WTC11 (cell line): Measurements from ENCODE around the gene NRROS.

Experiments used
- ESRRA ChIP-seq: sonication (generic); formaldehyde crosslinking; IDR thresholded peaks from 2 replicates; pipeline ENCODE4 v1.8.1; 2022; ENCODE audit warnings: mild to moderate bottlenecking, missing genetic modification reagents, borderline replicate concordance
- NR3C1 ChIP-seq: sonication (generic); formaldehyde crosslinking; conservative IDR thresholded peaks from 2 replicates; pipeline ENCODE4 v1.8.1; 2023; ENCODE audit warnings: low read depth, mild to moderate bottlenecking, missing genetic modification reagents
- RELA ChIP-seq: sonication (generic); formaldehyde crosslinking; IDR thresholded peaks from 2 replicates; pipeline ENCODE4 v1.8.1; 2022; ENCODE audit warnings: missing genetic modification reagents, mild to moderate bottlenecking, borderline replicate concordance
- TF ChIP-seq, protein P1 (sequence below): fragments of 250-450 bp; sonication (Bioruptor Pico); IDR thresholded peaks from 2 replicates; pipeline ENCODE4 v1.9.0; 2021; ENCODE audit warnings: mild to moderate bottlenecking, borderline replicate concordance
- TF ChIP-seq, protein P2 (sequence below): fragments of 200-600 bp; IDR thresholded peaks from 2 replicates; pipeline ENCODE4 v1.8.0; 2022; ENCODE audit warnings: antibody characterized with exemption
- TF ChIP-seq, protein P3 (sequence below): sonication (generic); formaldehyde crosslinking; IDR thresholded peaks from 2 replicates; pipeline ENCODE4 v1.8.1; 2022; ENCODE audit warnings: mild to moderate bottlenecking, moderate library complexity, missing genetic modification reagents
- TF ChIP-seq, protein P4 (sequence below): sonication (generic); formaldehyde crosslinking; IDR thresholded peaks from 2 replicates; pipeline ENCODE4 v1.8.1; 2023; ENCODE audit warnings: mild to moderate bottlenecking, missing genetic modification reagents, moderate library complexity
- TF ChIP-seq, protein P5 (sequence below): sonication (generic); formaldehyde crosslinking; IDR thresholded peaks from 2 replicates; pipeline ENCODE4 v1.8.1; 2023; ENCODE audit warnings: mild to moderate bottlenecking, moderate library complexity, missing genetic modification reagents

DNA sequence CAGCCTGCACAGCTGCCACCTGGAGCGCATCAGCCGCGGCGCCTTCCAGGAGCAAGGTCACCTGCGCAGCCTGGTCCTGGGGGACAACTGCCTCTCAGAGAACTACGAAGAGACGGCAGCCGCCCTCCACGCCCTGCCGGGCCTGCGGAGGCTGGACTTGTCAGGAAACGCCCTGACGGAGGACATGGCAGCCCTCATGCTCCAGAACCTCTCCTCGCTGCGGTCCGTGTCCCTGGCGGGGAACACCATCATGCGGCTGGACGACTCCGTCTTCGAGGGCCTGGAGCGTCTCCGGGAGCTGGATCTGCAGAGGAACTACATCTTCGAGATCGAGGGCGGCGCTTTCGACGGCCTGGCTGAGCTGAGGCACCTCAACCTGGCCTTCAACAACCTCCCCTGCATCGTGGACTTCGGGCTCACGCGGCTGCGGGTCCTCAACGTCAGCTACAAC is 20.4 kb downstream of the NRROS start:
- TF ChIP-seq, protein P1, sequence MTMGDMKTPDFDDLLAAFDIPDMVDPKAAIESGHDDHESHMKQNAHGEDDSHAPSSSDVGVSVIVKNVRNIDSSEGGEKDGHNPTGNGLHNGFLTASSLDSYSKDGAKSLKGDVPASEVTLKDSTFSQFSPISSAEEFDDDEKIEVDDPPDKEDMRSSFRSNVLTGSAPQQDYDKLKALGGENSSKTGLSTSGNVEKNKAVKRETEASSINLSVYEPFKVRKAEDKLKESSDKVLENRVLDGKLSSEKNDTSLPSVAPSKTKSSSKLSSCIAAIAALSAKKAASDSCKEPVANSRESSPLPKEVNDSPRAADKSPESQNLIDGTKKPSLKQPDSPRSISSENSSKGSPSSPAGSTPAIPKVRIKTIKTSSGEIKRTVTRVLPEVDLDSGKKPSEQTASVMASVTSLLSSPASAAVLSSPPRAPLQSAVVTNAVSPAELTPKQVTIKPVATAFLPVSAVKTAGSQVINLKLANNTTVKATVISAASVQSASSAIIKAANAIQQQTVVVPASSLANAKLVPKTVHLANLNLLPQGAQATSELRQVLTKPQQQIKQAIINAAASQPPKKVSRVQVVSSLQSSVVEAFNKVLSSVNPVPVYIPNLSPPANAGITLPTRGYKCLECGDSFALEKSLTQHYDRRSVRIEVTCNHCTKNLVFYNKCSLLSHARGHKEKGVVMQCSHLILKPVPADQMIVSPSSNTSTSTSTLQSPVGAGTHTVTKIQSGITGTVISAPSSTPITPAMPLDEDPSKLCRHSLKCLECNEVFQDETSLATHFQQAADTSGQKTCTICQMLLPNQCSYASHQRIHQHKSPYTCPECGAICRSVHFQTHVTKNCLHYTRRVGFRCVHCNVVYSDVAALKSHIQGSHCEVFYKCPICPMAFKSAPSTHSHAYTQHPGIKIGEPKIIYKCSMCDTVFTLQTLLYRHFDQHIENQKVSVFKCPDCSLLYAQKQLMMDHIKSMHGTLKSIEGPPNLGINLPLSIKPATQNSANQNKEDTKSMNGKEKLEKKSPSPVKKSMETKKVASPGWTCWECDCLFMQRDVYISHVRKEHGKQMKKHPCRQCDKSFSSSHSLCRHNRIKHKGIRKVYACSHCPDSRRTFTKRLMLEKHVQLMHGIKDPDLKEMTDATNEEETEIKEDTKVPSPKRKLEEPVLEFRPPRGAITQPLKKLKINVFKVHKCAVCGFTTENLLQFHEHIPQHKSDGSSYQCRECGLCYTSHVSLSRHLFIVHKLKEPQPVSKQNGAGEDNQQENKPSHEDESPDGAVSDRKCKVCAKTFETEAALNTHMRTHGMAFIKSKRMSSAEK (CRISPR knock-in tag), result no peak
- TF ChIP-seq, protein P2, sequence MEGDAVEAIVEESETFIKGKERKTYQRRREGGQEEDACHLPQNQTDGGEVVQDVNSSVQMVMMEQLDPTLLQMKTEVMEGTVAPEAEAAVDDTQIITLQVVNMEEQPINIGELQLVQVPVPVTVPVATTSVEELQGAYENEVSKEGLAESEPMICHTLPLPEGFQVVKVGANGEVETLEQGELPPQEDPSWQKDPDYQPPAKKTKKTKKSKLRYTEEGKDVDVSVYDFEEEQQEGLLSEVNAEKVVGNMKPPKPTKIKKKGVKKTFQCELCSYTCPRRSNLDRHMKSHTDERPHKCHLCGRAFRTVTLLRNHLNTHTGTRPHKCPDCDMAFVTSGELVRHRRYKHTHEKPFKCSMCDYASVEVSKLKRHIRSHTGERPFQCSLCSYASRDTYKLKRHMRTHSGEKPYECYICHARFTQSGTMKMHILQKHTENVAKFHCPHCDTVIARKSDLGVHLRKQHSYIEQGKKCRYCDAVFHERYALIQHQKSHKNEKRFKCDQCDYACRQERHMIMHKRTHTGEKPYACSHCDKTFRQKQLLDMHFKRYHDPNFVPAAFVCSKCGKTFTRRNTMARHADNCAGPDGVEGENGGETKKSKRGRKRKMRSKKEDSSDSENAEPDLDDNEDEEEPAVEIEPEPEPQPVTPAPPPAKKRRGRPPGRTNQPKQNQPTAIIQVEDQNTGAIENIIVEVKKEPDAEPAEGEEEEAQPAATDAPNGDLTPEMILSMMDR, result no peak
- TF ChIP-seq, protein P3, sequence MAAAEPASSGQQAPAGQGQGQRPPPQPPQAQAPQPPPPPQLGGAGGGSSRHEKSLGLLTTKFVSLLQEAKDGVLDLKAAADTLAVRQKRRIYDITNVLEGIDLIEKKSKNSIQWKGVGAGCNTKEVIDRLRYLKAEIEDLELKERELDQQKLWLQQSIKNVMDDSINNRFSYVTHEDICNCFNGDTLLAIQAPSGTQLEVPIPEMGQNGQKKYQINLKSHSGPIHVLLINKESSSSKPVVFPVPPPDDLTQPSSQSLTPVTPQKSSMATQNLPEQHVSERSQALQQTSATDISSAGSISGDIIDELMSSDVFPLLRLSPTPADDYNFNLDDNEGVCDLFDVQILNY (CRISPR knock-in tag), result no peak
- TF ChIP-seq, protein P4, sequence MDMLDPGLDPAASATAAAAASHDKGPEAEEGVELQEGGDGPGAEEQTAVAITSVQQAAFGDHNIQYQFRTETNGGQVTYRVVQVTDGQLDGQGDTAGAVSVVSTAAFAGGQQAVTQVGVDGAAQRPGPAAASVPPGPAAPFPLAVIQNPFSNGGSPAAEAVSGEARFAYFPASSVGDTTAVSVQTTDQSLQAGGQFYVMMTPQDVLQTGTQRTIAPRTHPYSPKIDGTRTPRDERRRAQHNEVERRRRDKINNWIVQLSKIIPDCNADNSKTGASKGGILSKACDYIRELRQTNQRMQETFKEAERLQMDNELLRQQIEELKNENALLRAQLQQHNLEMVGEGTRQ (CRISPR knock-in tag), result no peak
- TF ChIP-seq, protein P5, sequence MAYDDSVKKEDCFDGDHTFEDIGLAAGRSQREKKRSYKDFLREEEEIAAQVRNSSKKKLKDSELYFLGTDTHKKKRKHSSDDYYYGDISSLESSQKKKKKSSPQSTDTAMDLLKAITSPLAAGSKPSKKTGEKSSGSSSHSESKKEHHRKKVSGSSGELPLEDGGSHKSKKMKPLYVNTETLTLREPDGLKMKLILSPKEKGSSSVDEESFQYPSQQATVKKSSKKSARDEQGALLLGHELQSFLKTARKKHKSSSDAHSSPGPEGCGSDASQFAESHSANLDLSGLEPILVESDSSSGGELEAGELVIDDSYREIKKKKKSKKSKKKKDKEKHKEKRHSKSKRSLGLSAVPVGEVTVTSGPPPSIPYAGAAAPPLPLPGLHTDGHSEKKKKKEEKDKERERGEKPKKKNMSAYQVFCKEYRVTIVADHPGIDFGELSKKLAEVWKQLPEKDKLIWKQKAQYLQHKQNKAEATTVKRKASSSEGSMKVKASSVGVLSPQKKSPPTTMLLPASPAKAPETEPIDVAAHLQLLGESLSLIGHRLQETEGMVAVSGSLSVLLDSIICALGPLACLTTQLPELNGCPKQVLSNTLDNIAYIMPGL (CRISPR knock-in tag), result no peak
- TF ChIP-seq NR3C1 (CRISPR knock-in tag) (no peak), ESRRA (CRISPR knock-in tag) (no peak), RELA (CRISPR knock-in tag) (no peak)
